Muscle layer of colon (tissue), 2 donors: ENCODE data around the gene FRK.
"Not testable (repeated sequence)": the region's sequence is repeated elsewhere in the genome, so short reads cannot be mapped to it uniquely, and the experiment has no call there.

Experiments
- H3K27ac ChIP-seq: one replicate; pipeline ENCODE4 v1.7.0; 2013; ENCODE audit warnings: low read depth, mild to moderate bottlenecking, low read length, moderate library complexity
- H3K27me3 ChIP-seq, 2 donors: one replicate each; pipeline ENCODE4 v1.7.0; 2013; ENCODE audit warnings: low read length in 2 of 2, mild to moderate bottlenecking in 2 of 2; ENCODE audit not compliant: insufficient read depth in 2 of 2, control insufficient read depth in 1 of 2
- H3K36me3 ChIP-seq: one replicate; pipeline ENCODE4 v1.7.0; 2013; ENCODE audit warnings: mild to moderate bottlenecking, low read length; ENCODE audit not compliant: insufficient read depth
- H3K4me1 ChIP-seq: one replicate; pipeline ENCODE4 v1.7.0; 2013; ENCODE audit warnings: mild to moderate bottlenecking, low read length; ENCODE audit not compliant: insufficient read depth
- H3K4me3 ChIP-seq, 2 donors: one replicate each; pipeline ENCODE4 v1.7.0; 2013; ENCODE audit warnings: low read length in 2 of 2, low read depth in 1 of 2, mild to moderate bottlenecking in 1 of 2, moderate library complexity in 1 of 2
- H3K9ac ChIP-seq: one replicate; pipeline ENCODE4 v1.7.0; 2013; ENCODE audit warnings: low read length
- H3K9me3 ChIP-seq: one replicate; pipeline ENCODE4 v1.7.0; 2013; ENCODE audit warnings: mild to moderate bottlenecking, low read length
- donor health status: abdominal sarcoma.
- donor health status: Adenocarcinoma of cecum.

Gene FRK

DNA sequence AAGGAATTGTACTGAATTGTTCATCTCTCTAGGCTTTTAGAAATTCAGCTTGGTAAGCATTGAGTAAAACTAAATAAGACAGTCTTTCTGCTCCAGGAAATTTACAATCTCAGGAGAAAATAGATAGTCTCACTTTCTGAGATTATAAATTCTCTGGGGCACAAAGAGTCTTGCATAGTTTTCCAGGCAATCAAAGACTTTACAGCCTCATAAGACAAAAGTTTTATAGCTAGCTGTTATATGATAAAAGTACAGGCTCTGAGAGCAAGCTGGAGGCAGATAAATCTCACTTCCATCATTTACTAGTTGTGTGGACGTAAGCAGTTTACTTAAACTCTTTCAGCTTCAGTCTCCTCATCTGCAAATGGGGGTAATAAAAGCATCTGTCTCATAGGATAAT lies 11.4 kb downstream of the FRK start:
- Histone ChIP-seq H3K36me3 (no peaks in the 10 kb centered on the region), H3K4me1 (no peaks in the 10 kb centered on the region), H3K9me3 (no peaks in the 10 kb centered on the region), H3K27ac (no peak overlapping the region), H3K4me3 (no peak overlapping the region), H3K27me3 (no peaks in the 10 kb centered on the region), H3K9ac (no peak overlapping the region)

DNA sequence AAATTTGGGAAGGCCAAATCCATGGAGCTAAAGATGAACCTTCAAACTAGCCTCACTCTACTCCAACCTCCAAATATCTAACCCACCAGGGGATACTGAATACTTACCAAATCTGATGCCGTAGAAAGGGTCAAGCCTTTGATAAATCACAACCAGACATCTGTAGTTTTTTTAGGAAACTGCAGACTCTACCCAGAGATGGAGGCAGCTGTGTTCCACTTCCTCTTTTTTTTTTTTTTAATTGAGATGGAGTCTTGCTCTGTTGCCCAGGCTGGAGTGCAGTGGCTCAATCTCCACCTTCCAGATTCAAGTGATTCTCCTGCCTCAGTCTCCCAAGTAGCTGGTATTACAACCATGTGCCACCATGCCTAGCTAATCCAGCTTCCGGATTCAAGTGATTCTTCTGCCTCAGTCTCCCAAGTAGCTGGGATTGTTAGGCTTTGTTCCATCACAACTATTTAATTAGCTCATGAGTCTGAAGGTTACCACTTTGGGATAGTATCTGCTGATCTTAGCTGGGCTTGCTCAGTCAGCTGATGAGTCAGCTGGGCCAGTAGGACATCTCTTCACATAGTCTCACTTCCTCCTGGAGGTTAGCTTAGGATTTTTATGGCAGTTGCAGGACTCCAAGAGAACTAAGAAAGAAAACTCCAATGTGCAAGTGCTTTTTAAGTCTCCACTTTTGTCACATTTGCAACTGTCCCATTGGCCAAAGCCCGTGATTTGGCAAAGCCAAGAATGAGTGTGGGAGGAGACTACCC lies 13.3 kb downstream of the FRK start:
- Histone ChIP-seq H3K36me3 (no peaks in the 10 kb centered on the region), H3K4me1 (no peaks in the 10 kb centered on the region), H3K27ac (no peak overlapping the region), H3K27me3 (no peaks in the 10 kb centered on the region), H3K9ac (no peak overlapping the region), H3K4me3 (no peak overlapping the region), H3K9me3 (no peaks in the 10 kb centered on the region)

DNA sequence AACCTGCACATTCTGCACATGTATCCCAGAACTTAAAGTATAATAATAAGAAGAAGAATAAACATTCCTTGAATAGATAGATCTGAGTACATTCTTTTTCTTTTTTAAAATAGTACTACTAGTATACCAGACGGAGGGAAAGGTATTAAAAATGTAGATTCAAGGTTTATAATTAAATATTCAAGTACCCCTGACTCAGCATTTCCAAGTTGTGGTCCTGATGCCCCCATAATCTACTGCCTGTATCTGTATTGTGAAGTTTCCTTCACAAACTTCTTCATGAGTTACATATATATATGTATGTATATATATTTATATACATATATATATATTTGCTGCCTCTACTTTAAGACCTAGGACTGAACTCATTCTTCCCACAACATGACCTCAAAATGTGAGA lies 14.0 kb downstream of the FRK start:
- Histone ChIP-seq H3K27ac (no peak overlapping the region), H3K4me1 (no peaks in the 10 kb centered on the region), H3K9ac (no peak overlapping the region), H3K27me3 (no peaks in the 10 kb centered on the region), H3K4me3 (no peak overlapping the region), H3K36me3 (no peaks in the 10 kb centered on the region), H3K9me3 (no peaks in the 10 kb centered on the region)

DNA sequence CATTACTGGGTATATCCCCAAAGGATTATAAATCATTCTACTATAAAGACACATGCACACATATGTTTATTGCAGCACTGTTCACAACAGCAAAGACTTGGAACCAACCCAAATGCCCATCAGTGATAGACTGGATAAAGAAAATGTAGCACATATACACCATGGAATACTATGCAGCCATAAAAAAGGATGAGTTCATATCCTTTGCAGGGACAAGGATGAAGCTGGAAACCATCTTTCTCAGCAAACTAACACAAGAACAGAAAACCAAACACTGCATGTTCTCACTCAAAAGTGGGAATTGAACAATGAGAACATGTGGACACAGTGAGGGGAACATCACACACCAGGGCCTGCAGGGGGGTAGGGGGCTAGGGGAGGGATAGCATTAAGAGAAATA lies 14.4 kb downstream of the FRK start:
- not testable (repeated sequence) for H3K36me3 ChIP-seq, H3K27me3 ChIP-seq, H3K27ac ChIP-seq, H3K4me1 ChIP-seq, H3K9ac ChIP-seq, H3K4me3 ChIP-seq, H3K9me3 ChIP-seq

DNA sequence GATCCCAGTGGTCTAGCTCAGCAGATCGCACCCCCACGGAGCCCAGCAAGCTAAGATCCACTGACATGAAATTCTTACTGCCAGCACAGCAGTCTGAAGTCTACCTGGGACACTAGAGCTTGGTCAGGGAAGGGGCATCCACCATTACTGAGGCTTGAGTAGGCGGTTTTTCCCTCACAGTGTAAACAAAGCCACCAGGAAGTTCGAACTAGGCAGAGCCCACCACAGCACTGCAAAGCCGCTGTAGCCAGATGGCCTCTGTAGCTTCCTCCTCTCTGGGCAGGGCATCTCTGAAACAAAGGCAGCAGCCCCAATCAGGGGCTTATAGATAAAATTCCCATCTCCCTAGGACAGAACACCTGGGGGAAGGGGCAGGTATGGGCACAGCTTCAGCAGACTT lies 18.8 kb downstream of the FRK start:
- H3K36me3 ChIP-seq = no peaks in the 10 kb centered on the region
- no peaks in the 10 kb centered on the region for H3K27me3 ChIP-seq
- H3K4me1 ChIP-seq = no peaks in the 10 kb centered on the region
- no peaks in the 10 kb centered on the region for H3K9me3 ChIP-seq
- no peak overlapping the region for H3K4me3 ChIP-seq
- H3K27ac ChIP-seq = no peak overlapping the region
- no peak overlapping the region for H3K9ac ChIP-seq

DNA sequence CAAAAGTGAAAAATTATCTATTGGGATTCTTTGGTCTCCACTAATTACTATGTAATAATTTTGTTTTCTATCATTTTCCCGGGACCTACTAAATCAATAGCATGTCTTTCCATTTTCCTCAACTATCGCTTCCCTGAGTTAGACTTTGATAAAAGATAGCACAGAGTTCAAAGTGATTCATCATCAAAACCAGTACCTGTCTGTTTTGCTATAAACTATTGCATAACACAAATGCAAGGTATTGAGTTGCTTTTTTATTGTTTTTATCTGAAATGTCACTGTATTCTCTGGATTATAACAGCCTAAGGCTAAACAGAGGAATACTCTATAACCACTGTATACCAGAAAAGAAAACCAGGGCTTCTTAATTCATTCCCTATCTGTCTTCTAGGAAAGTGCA lies 19.7 kb downstream of the FRK start:
- no peak overlapping the region for H3K4me3 ChIP-seq
- no peaks in the 10 kb centered on the region for H3K4me1 ChIP-seq
- no peak overlapping the region for H3K9ac ChIP-seq
- H3K9me3 ChIP-seq = no peaks in the 10 kb centered on the region
- H3K27ac ChIP-seq = no peak overlapping the region
- H3K36me3 ChIP-seq = no peaks in the 10 kb centered on the region
- no peaks in the 10 kb centered on the region for H3K27me3 ChIP-seq

DNA sequence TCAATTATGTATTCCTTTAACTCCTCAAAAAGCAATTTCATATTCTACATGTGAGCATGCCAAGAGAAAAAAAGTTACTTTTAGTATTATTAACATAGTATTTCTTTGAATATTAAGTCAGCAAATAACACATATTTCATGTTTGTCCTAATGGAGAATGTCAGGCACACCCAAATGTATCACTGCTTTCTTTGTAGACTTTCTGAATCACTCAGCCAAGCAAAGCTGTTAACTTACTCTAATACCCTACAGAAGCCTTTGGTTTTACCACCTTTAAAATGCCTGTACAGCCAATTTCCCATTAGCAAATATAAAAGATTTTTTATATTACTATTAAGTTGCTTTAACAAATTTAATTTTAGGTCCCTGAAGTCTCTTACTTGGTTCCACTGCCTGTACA lies 23.8 kb downstream of the FRK start:
- no peak overlapping the region for H3K27ac ChIP-seq
- no peak overlapping the region for H3K9ac ChIP-seq
- no peaks in the 10 kb centered on the region for H3K4me1 ChIP-seq
- no peaks in the 10 kb centered on the region for H3K36me3 ChIP-seq
- H3K9me3 ChIP-seq = no peaks in the 10 kb centered on the region
- no peak overlapping the region for H3K4me3 ChIP-seq
- no peaks in the 10 kb centered on the region for H3K27me3 ChIP-seq

DNA sequence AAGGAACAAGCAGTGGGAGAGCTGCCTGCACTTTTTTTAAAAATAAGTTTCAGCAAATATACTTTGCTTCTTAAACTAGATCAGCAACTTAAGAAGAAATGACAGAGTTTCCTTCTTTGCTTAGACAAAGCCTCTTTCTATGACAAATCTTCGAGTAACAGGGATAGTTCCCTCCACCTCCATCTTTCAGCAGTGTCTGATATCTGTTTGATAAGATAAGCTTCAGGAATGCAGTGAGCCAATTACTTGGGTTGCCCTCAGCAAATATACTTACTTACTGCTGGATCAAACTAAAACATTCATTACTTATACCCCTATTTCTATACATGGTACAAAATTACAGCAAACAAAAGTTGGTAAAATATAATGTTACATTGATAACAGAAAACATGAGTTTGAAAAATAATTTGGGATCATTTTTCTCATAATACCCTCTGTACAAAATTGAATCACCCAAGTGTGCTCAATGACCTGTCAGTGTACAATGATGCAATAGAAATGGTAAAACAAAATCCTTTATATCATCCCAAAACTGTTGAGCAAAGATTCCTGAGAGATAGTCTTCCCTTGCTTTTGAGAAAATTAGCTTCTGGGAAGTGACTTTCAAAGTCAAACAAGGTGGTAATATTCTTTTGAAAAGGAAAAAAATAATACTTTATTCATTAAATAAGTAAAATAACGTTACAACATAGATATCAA lies 24.5 kb downstream of the FRK start:
- Histone ChIP-seq H3K27me3 (no peaks in the 10 kb centered on the region), H3K9ac (no peak overlapping the region), H3K9me3 (no peaks in the 10 kb centered on the region), H3K27ac (no peak overlapping the region), H3K4me1 (no peaks in the 10 kb centered on the region), H3K4me3 (no peak overlapping the region), H3K36me3 (no peaks in the 10 kb centered on the region)

DNA sequence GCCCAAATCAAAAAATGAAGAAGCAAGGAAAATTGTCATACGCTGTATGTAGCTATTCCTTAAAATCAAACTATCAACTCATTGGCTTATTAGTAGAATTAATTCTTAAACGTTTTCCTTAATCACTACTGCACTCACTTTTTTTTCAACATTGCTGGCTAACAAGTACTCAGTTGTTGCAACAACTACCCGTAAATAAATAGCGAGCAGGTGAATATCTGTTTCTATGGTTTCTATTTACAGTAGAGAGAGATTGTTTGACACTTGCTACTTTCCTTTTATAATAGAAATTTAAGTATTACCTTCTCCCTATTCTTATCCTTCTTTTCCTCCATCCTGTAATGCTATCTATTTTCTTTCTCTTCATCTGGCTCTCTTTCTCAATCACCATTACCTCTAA lies 25.1 kb downstream of the FRK start:
- no peaks in the 10 kb centered on the region for H3K36me3 ChIP-seq
- H3K4me1 ChIP-seq = no peaks in the 10 kb centered on the region
- H3K27me3 ChIP-seq = no peaks in the 10 kb centered on the region
- no peak overlapping the region for H3K9ac ChIP-seq
- no peak overlapping the region for H3K4me3 ChIP-seq
- H3K9me3 ChIP-seq = no peaks in the 10 kb centered on the region
- H3K27ac ChIP-seq = no peak overlapping the region

DNA sequence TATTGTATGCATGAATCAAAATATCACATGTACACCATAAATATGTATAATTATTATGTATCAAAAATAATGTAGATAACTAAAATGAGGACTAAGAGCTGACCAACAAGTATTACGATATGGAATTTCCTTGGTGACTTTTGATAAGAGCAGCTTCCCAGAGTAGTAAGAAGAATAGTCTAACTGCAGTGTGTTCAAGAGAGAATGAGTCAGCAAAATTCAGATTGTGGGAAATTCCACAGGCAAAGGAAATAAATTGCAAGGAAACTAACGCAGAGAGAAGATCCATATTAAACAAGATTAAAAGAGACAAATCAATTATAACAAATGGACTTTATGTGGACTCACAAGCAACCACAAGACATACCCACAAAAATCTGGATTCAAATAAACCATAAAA lies 26.4 kb downstream of the FRK start:
- Histone ChIP-seq H3K9me3 (no peaks in the 10 kb centered on the region), H3K27me3 (no peaks in the 10 kb centered on the region), H3K27ac (no peak overlapping the region), H3K36me3 (no peaks in the 10 kb centered on the region), H3K9ac (no peak overlapping the region), H3K4me3 (no peak overlapping the region), H3K4me1 (no peaks in the 10 kb centered on the region)

DNA sequence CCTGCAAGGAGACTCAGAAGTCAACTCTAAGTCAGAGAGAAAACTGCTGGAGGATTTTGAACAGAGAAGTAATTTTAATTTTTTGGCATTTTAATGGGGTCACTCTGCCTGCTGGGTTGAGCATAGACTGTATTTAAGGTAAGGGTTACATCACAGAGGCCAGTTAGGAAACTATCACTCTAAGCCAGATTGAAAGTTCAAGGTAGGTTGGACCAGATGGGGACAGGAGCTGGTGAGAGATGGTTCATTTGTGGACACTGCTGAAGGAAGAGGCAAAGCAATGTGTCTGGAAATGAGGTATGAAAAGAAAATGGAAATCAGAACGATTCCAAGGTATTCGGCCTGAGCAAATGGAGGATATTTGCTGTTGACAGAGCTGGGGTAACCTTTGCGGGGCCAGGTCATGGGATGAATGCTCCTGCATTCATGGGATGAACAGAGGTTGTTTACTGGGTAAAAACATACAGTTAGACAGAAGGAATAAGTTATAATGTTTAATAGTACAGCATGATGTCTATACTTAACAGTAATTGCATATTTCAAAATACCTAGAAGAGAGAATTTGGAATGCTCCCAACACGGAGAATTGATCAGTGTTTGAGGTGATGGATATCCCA lies 26.9 kb downstream of the FRK start:
- Histone ChIP-seq H3K4me1 (no peaks in the 10 kb centered on the region), H3K4me3 (no peak overlapping the region), H3K27ac (no peak overlapping the region), H3K27me3 (no peaks in the 10 kb centered on the region), H3K36me3 (no peaks in the 10 kb centered on the region), H3K9me3 (no peaks in the 10 kb centered on the region), H3K9ac (no peak overlapping the region)

DNA sequence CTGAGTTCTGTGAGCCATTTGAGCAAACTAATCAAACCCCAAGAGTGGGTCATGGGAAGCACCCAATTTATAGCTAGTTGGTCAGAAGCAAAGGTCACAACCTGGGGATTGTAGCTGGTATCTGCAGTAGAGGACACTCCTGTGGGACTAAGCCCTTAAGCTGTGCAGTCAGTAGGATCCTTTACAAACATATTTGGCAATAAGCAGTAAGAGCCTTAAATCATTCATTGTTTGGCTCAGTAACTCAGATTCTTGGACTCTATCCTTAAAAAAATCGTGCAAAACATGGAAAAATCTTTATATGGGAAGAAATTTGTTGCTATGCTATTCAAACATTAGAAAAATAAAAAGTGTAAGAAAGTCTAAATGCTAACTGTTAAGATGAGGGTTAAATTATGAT lies 29.9 kb downstream of the FRK start:
- Histone ChIP-seq H3K4me3 (no peak overlapping the region), H3K4me1 (no peaks in the 10 kb centered on the region), H3K9ac (no peak overlapping the region), H3K27ac (no peak overlapping the region), H3K36me3 (no peaks in the 10 kb centered on the region), H3K27me3 (no peaks in the 10 kb centered on the region), H3K9me3 (no peaks in the 10 kb centered on the region)
